ENCODE results near the gene BLMH.
"Not testable (repeated sequence)": the region's sequence is repeated elsewhere in the genome, so short reads cannot be mapped to it uniquely, and the experiment has no call there.

BLMH gene

GRCh38 chr17:30235386-30236296, 56.1 kb downstream of the BLMH start, which contains the start of gene SLC6A4:
Gene SLC6A4, minus strand, starts transcription at chr17:30235697. Its CDS starts 13,739 bp downstream, at chr17:30221958.
- in situ Hi-C loops (cut with MboI; ENCODE audit: low pct_unique_long_range_greater_than_20kb, low sequenced_read_pairs): no loop called here
- DNase-seq: no peak

DNA sequence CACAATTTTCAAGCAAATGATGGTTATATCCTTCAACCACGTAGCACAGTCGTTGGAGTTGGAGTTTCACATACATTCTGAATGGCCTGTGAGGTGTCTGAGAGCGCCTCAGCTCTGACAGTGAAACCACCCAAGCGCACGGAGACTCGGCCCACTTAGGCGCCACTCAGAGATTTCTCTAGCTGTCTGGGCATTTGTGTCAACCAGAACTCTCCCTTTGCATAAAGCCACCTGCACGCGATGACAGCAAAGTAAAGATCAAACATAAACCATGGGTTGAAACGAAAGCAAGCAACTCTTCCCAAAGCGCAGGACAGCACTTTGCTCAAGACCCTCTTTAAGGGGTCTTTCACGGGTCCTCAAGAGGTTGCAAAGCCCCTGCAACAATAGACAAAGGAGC, 56.8 kb downstream of the BLMH start:
- no peak for DNase-seq
- in situ Hi-C loops (cut with MboI; ENCODE audit: low pct_unique_long_range_greater_than_20kb, low sequenced_read_pairs): no loop called here

DNA sequence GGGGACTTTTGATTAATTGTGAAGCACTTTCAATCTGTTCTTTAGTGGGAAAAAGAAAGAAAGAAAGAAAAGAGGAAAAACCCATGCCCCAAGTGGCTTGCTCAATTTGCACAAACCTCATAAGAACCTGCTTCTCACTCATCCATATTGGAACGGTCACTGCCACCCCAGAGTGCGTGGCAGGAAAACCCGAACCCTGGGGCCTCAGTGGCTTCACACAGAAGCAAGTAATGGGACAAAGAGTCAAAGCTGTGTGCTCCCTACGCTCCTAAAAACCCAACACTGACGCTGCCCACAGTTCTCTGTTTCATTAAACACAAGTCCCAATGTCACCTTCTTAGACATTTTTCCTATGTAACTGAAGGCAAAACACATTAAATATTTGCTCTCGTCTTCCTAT, 57.4 kb downstream of the BLMH start:
- DNase-seq: no peak

DNA sequence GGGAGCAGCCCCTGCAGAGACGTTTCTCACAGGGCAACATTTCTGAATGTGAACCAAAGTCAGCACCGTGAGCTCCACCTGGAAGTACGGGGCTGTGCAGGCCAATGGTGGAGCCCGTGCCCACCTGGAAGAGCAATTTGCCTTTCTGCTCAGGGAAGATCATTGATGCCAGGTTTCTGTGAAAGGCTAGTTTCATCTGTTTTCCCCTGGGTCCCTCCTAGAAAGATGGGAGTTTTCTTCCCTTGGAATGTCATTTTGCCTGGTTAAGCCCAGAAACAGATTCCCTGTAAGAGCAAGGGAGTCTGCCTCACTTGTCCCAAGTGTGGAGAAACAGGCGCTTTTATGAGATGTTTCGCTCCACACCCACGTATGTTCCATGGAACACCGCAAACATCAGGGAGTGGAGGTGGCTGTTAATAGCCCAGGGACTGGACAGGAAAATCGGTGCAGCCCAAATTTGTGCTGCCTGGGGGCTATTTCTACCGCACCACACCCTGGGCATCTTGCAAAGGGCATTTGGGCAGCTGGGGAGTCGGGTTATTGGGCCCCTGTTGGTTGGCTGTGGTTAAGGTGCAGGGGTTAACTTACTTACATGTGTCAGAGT, 58.8 kb downstream of the BLMH start:
- in situ Hi-C loops (cut with MboI; ENCODE audit: low pct_unique_long_range_greater_than_20kb, low sequenced_read_pairs): no loop called here
- DNase-seq: no peak

More for the DNA sequence above, 57.4 kb downstream of the BLMH start:
- in situ Hi-C loops (cut with MboI; ENCODE audit: low pct_unique_long_range_greater_than_20kb, low sequenced_read_pairs): no loop called here

- in situ Hi-C loops (cut with MboI; ENCODE audit: low pct_unique_long_range_greater_than_20kb, low sequenced_read_pairs): no loop called here
- no peak for DNase-seq
Observed at GRCh38 chr17:30232015-30232823, 59.5 kb downstream of the BLMH start.

DNA sequence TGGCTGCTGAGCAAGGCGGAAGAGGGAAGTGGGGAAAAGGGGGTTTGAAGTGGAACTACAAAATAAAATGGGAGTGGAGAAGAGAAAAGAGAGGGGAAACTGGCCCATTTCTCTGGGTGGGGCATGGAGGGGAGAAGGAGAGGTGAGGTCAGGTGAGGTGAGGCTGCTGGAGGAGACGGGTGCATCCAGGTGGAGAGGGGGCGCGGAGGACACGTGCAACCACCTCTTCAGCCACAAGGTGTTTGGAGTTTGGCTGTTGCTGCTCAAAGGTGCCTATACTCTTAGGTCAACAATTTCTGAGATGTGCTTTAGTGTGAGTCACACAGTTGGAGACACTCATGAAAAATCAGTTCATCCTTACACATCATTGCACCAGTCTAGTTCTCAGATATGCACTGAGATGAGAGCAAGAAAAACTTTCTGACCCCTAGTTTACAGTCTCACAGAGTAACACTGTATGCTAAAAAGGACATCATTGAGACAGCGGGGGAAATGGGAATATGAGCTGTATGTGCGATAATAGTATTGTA, 61.1 kb downstream of the BLMH start:
- in situ Hi-C loops (cut with MboI; ENCODE audit: low pct_unique_long_range_greater_than_20kb, low sequenced_read_pairs): no loop called here
- DNase-seq: no peak

GRCh38 chr17:30230009-30230408, 61.7 kb downstream of the BLMH start:
- in situ Hi-C loops (cut with MboI; ENCODE audit: low pct_unique_long_range_greater_than_20kb, low sequenced_read_pairs): not testable (repeated sequence)

GRCh38 chr17:30229012-30229411, 62.7 kb downstream of the BLMH start:
- DNase-seq: no peak
- in situ Hi-C loops (cut with MboI; ENCODE audit: low pct_unique_long_range_greater_than_20kb, low sequenced_read_pairs): no loop called here

More at GRCh38 chr17:30230009-30230408, 61.7 kb downstream of the BLMH start:
- DNase-seq: not testable (repeated sequence)

DNA sequence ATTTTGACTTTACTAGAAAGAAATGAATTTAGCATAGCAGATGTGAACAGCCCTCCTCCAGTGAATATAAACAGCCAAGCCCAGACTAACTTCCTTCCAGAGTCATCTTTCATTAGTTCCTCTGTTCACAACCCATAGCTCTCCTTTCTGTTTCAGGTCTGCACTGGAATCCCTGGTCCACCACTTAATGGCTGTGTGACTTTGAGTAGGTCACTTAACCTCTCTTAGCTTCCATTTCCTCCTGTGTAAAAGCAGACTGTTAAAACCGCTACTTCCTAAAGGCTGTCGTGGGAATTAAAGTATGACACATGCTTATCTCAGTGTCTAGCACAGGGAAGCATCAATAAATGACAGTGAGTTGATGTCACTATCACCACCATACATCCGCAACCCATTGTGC, 63.7 kb downstream of the BLMH start:
- no peak for DNase-seq
- in situ Hi-C loops (cut with MboI; ENCODE audit: low pct_unique_long_range_greater_than_20kb, low sequenced_read_pairs): no loop called here

GRCh38 chr17:30226878-30227277, 64.9 kb downstream of the BLMH start:
- DNase-seq: no peak
- in situ Hi-C loops (cut with MboI; ENCODE audit: low pct_unique_long_range_greater_than_20kb, low sequenced_read_pairs): no loop called here

- in situ Hi-C loops (cut with MboI; ENCODE audit: low pct_unique_long_range_greater_than_20kb, low sequenced_read_pairs): no loop called here
- DNase-seq: no peak
Observed at GRCh38 chr17:30225919-30226553, 65.7 kb downstream of the BLMH start.

- in situ Hi-C loops (cut with MboI; ENCODE audit: low pct_unique_long_range_greater_than_20kb, low sequenced_read_pairs): no loop called here
- DNase-seq: no peak
Observed at GRCh38 chr17:30225112-30225511, 66.6 kb downstream of the BLMH start.

- DNase-seq: no peak
- in situ Hi-C loops (cut with MboI; ENCODE audit: low pct_unique_long_range_greater_than_20kb, low sequenced_read_pairs): no loop called here
Observed at GRCh38 chr17:30224419-30224960, 67.3 kb downstream of the BLMH start.

GRCh38 chr17:30222721-30223175, 69.0 kb downstream of the BLMH start:
- in situ Hi-C loops (cut with MboI; ENCODE audit: low pct_unique_long_range_greater_than_20kb, low sequenced_read_pairs): no loop called here
- no peak for DNase-seq

DNA sequence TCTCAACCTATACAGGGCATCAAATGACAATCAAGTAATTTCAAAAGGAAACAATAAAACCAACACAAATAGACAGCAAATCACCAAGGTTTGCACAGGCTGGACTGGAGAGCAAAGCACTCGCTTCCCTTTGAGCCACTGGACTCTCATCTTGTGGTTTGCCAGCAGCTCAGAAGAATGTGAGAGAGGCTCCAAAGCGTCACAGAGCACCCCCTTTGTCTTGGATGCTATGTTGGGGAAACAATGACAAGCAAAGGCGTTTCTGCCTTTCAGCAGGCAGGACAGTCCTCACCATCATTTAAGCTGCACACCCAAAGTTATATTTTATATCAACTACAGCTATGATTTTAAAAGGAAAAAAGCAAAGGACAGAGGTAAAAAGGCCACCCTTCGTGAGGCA, 69.5 kb downstream of the BLMH start:
- no peak for DNase-seq
- in situ Hi-C loops (cut with MboI; ENCODE audit: low pct_unique_long_range_greater_than_20kb, low sequenced_read_pairs): no loop called here

DNA sequence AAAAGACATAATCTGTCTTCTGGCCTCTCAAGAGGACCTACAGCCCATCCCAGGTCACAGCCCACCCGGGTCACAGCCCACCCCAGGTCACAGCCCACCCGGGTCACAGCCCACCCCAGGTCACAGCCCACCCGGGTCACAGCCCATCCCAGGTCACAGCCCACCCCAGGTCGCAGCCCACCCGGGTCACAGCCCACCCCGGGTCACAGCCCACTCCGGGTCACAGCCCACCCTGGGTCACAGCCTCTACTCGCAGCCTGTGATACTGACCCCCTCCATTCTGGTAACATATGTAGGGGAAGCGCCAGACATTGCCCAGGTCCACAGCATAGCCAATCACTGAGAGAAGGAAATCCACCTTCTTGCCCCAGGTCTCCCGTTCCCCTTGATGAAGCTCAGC, 70.4 kb downstream of the BLMH start:
- no peak for DNase-seq
- in situ Hi-C loops (cut with MboI; ENCODE audit: low pct_unique_long_range_greater_than_20kb, low sequenced_read_pairs): no loop called here

DNA sequence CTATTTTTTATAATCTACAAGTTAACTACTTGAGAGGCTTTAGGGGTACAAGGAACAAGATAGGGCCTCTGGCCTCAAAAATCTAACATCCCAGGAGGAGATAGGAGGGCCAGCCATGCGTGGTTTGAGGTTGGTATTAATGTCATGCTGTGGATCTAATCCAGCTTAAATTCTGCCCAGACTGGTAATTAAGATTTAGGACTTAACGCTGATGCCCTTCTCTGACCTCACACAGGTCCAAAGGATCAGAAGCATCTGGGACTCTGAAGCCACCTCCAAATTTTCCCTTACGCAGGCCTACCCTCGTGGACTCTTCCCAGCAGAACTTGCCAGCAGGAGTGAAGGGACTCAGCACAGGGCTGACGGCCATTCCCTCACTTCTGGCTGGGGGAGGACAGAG, 71.3 kb downstream of the BLMH start:
- in situ Hi-C loops (cut with MboI; ENCODE audit: low pct_unique_long_range_greater_than_20kb, low sequenced_read_pairs): no loop called here
- no peak for DNase-seq

DNA sequence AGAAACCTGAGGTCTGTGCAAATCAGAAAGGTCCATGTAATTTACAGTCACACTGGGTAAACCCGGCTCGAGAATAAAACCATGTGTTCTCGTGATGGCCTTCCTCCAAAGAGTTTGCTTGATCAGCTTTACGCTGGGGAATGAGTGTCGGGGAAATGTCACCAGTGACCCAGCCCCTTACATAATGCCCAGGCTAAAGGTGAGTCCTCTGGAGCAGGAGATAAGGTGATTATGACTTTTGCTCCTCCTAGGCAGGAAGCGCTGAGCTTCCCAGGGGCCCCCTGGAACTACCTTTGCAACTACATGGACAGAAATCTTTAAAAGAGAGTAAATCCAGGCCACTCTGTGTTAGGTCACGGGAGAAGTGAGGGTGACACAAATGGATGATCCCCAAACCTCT, 71.9 kb downstream of the BLMH start:
- no peak for DNase-seq
- in situ Hi-C loops (cut with MboI; ENCODE audit: low pct_unique_long_range_greater_than_20kb, low sequenced_read_pairs): no loop called here

DNA sequence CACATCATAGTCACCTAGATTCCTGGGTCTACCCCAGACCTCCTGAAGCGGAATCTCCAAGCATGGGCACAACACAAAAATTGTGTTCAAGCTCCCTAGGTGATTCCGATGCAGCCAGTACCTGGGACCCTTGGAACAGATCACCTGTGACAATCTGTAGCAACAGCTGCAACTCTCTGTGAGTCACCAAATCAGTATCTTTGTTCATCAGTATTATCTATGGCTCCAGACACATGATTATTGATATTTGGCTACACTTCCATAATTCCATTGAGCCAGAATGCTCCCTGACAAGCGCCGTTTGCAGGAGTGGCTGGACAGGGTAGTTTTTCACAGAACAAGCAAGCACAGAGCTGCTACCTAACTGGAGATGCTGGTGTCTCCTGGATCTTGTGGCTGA, 72.4 kb downstream of the BLMH start:
- in situ Hi-C loops (cut with MboI; ENCODE audit: low pct_unique_long_range_greater_than_20kb, low sequenced_read_pairs): no loop called here
- DNase-seq: no peak

Data from KBM-7 (cell line).